Astrocyte (in vitro differentiated cells and primary cell): ENCODE results near the gene SH3BP2. TPM values are rescaled to one million over a fixed set of nuclear protein-coding genes. Genes with fewer than 3 reads are reported as not detected.
A peak's percentile ranks its signal among the peaks of the same experiment; 100 is the strongest.

Source experiments
- DNase-seq: peaks from one replicate; pipeline ENCODE4 v3.0.0-alpha.2; 2010; ENCODE audit warnings: low read depth
- FAIRE-seq: peaks from 2 replicates; lab custom pipeline; 2011; peaks lifted over from hg19 to GRCh38; lab: Jason Lieb, UNC
- H2AFZ ChIP-seq: 2 replicates; pipeline ENCODE4 v1.6.0; 2012; ENCODE audit warnings: low read depth, low read length, inconsistent platforms
- H3K27ac ChIP-seq: 2 replicates; pipeline ENCODE4 v1.5.1; 2011; ENCODE audit warnings: low read depth, low read length, inconsistent platforms
- H3K27me3 ChIP-seq: 2 replicates; pipeline ENCODE4 v1.6.0; 2011; ENCODE audit warnings: low read length, inconsistent platforms; ENCODE audit not compliant: insufficient read depth
- H3K36me3 ChIP-seq: 2 replicates; pipeline ENCODE4 v1.5.1; 2011; ENCODE audit warnings: low read length, inconsistent platforms; ENCODE audit not compliant: insufficient read depth
- H3K4me1 ChIP-seq: 2 replicates; pipeline ENCODE4 v1.5.1; 2011; ENCODE audit warnings: low read length, inconsistent platforms; ENCODE audit not compliant: insufficient read depth
- H3K4me2 ChIP-seq: 2 replicates; pipeline ENCODE4 v1.6.0; 2012; ENCODE audit warnings: low read length, inconsistent platforms
- H3K4me3 ChIP-seq: 2 replicates; pipeline ENCODE4 v1.5.1; 2011; ENCODE audit warnings: low read depth, mild to moderate bottlenecking, low read length, inconsistent platforms; ENCODE audit not compliant: insufficient read depth
- H3K79me2 ChIP-seq: 2 replicates; pipeline ENCODE4 v1.6.0; 2012; ENCODE audit warnings: mild to moderate bottlenecking, low read length, inconsistent platforms; ENCODE audit not compliant: insufficient read depth
- H3K9ac ChIP-seq: 2 replicates; pipeline ENCODE4 v1.6.0; 2012; ENCODE audit warnings: mild to moderate bottlenecking, low read length, inconsistent platforms
- H3K9me3 ChIP-seq: 2 replicates; pipeline ENCODE4 v1.5.1; 2012; ENCODE audit warnings: low read depth, mild to moderate bottlenecking, low read length, inconsistent platforms; ENCODE audit not compliant: insufficient read depth
- H4K20me1 ChIP-seq: 2 replicates; pipeline ENCODE4 v1.6.0; 2012; ENCODE audit warnings: low read length, inconsistent platforms; ENCODE audit not compliant: insufficient read depth
- H3K27ac Mint-ChIP-seq: one replicate; pipeline ENCODE4 v1.8.0; 2021; ENCODE audit warnings: mild to moderate bottlenecking, mixed read lengths; ENCODE audit not compliant: unreplicated experiment
- H3K27me3 Mint-ChIP-seq: one replicate; pipeline ENCODE4 v1.8.0; 2021; ENCODE audit warnings: low read depth, mixed read lengths; ENCODE audit not compliant: unreplicated experiment
- H3K36me3 Mint-ChIP-seq: one replicate; pipeline ENCODE4 v1.8.0; 2021; ENCODE audit warnings: low read depth, mixed read lengths; ENCODE audit not compliant: unreplicated experiment
- H3K4me1 Mint-ChIP-seq: one replicate; pipeline ENCODE4 v1.8.0; 2021; ENCODE audit warnings: low read depth, mixed read lengths; ENCODE audit not compliant: unreplicated experiment
- H3K4me3 Mint-ChIP-seq: one replicate; pipeline ENCODE4 v1.8.0; 2021; ENCODE audit warnings: mild to moderate bottlenecking, moderate library complexity, mixed read lengths; ENCODE audit not compliant: unreplicated experiment
- H3K9me3 Mint-ChIP-seq: one replicate; pipeline ENCODE4 v1.8.0; 2021; ENCODE audit warnings: mild to moderate bottlenecking, mixed read lengths; ENCODE audit not compliant: unreplicated experiment
- EZH2 ChIP-seq: IDR thresholded peaks from 2 replicates; pipeline ENCODE4 v1.6.1; 2012; ENCODE audit warnings: mild to moderate bottlenecking, low read length, inconsistent platforms; ENCODE audit not compliant: insufficient read depth
- total RNA-seq: library from RNA; stranded (reverse); gene quantifications from 2 replicates; pipeline ENCODE4 v1.2.1, GENCODE V29; 2021
- TF ChIP-seq, protein P1 (sequence below): IDR thresholded peaks from 2 replicates; pipeline ENCODE4 v1.5.1; 2011; ENCODE audit warnings: low read depth, mild to moderate bottlenecking, inconsistent platforms, low read length, moderate library complexity; ENCODE audit not compliant: insufficient read depth

The SH3BP2 gene
- total RNA-seq, 1 donor from 2014 or later, result 33.7 TPM

DNA sequence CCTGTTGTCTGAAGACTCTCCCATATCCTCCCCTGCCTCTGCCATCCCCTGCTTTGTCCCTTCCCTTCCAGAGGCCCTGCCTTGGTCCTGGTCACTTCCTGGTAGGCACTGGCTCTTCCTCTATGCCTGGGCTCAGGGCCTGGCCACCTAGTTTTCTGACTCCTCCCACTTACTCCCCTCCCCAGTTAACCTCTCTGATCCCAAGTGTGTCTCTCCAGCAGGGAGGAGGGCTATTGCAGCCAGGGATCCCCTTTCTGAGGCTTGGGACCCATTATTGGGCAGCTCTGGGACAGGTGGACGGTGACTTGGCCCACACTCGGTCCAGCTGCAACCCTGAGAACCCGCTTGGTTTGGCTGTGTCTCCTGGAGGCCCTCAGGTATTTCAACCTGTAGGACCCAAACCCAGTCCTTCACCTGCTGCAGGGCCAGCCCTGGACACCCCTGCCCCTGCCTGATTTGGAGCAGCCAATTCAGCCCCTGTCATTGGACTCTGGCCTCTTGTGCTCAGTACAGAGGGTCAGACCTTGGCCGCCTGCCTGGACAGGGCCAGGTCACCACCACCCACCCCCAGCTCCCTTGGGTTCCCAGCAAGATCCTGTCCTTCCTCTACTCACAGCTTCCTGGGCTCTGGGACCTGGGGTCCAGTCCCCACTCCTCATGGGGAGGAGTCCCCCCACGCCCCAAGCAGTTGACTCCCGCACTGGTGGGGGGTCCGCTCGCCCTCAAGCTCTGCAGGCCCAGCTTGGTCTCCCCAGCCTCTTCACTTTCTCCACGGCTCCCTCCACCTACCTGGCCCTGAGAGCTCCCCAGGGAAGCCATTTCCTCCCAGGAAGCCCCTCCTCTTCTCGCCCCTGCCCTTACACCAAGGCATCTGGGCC lies 1.1 kb upstream of the SH3BP2 start:
- H2AFZ ChIP-seq, result no peak overlapping the region
- TF ChIP-seq, protein P1, sequence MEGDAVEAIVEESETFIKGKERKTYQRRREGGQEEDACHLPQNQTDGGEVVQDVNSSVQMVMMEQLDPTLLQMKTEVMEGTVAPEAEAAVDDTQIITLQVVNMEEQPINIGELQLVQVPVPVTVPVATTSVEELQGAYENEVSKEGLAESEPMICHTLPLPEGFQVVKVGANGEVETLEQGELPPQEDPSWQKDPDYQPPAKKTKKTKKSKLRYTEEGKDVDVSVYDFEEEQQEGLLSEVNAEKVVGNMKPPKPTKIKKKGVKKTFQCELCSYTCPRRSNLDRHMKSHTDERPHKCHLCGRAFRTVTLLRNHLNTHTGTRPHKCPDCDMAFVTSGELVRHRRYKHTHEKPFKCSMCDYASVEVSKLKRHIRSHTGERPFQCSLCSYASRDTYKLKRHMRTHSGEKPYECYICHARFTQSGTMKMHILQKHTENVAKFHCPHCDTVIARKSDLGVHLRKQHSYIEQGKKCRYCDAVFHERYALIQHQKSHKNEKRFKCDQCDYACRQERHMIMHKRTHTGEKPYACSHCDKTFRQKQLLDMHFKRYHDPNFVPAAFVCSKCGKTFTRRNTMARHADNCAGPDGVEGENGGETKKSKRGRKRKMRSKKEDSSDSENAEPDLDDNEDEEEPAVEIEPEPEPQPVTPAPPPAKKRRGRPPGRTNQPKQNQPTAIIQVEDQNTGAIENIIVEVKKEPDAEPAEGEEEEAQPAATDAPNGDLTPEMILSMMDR, result no peak
- TF ChIP-seq EZH2, result no peak
- FAIRE-seq (no peak), DNase-seq (no peak)
- peaks cover 23% of the 10 kb centered on the region for H3K4me1 ChIP-seq
- no peaks in the 10 kb centered on the region for H3K36me3 ChIP-seq
- Mint-ChIP-seq H3K4me1 (peaks cover 7% of the 10 kb centered on the region), H3K9me3 (no peaks in the 10 kb centered on the region), H3K27ac (no peak overlapping the region), H3K4me3 (peak overlapping the region; percentile 20), H3K36me3 (peaks cover 3% of the 10 kb centered on the region), H3K27me3 (peaks cover 4% of the 10 kb centered on the region)
- no peaks in the 10 kb centered on the region for H4K20me1 ChIP-seq
- H3K9ac ChIP-seq, result no peak overlapping the region
- H3K4me3 ChIP-seq, result no peak overlapping the region
- H3K79me2 ChIP-seq, result peaks cover 23% of the 10 kb centered on the region
- no peaks in the 10 kb centered on the region for H3K27me3 ChIP-seq
- no peak overlapping the region for H3K27ac ChIP-seq
- H3K9me3 ChIP-seq, result no peaks in the 10 kb centered on the region
- no peak overlapping the region for H3K4me2 ChIP-seq

DNA sequence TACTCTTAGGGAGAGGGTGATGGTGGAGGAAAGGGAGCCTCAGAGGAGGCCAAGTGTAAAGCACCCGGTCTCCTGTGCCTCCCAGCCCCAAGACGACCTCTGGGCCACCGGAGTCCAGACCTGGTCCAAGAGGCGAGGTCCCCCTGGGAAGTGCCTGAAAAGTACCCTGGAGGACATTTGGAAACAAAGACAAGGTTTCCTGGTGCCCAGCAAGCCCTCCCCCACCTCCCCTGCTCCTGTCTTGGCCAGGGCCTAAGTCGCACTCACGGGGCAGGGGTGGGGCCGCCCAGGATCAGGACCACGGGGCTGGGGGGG lies 532 bp upstream of the SH3BP2 start:
- Mint-ChIP-seq H3K9me3 (no peaks in the 10 kb centered on the region), H3K27ac (no peak overlapping the region), H3K36me3 (peaks cover 3% of the 10 kb centered on the region), H3K27me3 (peaks cover 4% of the 10 kb centered on the region), H3K4me1 (peaks cover 7% of the 10 kb centered on the region), H3K4me3 (peak overlapping the region; percentile 34)
- no peak for FAIRE-seq
- no peak overlapping the region for H3K4me2 ChIP-seq
- H3K9me3 ChIP-seq, result no peaks in the 10 kb centered on the region
- H3K27ac ChIP-seq, result no peak overlapping the region
- no peaks in the 10 kb centered on the region for H4K20me1 ChIP-seq
- no peak overlapping the region for H2AFZ ChIP-seq
- H3K27me3 ChIP-seq, result no peaks in the 10 kb centered on the region
- peaks cover 29% of the 10 kb centered on the region for H3K79me2 ChIP-seq
- peaks cover 26% of the 10 kb centered on the region for H3K4me1 ChIP-seq
- no peak for DNase-seq
- H3K9ac ChIP-seq, result no peak overlapping the region
- no peaks in the 10 kb centered on the region for H3K36me3 ChIP-seq
- no peak overlapping the region for H3K4me3 ChIP-seq
- TF ChIP-seq, protein P1, result no peak
- no peak for TF ChIP-seq EZH2
